MM.1S (cell line): Measurements from ENCODE around the gene OLFM2.
"Not testable (repeated sequence)": the region's sequence is repeated elsewhere in the genome, so short reads cannot be mapped to it uniquely, and the experiment has no call there.

ENCODE experiments used
- CTCF ChIP-seq: fragments of 300-600 bp; sonication (generic); IDR thresholded peaks from 2 replicates; pipeline ENCODE4 v1.5.1; 2016; ENCODE audit warnings: antibody characterized with exemption, low read length, mixed read lengths
- EZH2 ChIP-seq: fragments of 300-600 bp; sonication (generic); optimal IDR thresholded peaks from 2 replicates; pipeline ENCODE3; 2017; ENCODE audit warnings: low read depth, mild to moderate bottlenecking, antibody characterized with exemption, low read length, mixed read lengths
- EZH2phosphoT487 ChIP-seq: fragments of 300-600 bp; sonication (generic); IDR thresholded peaks from 2 replicates; pipeline ENCODE4 v1.6.1; 2018; ENCODE audit warnings: antibody characterized with exemption, low read length

- TF ChIP-seq EZH2, CTCF, EZH2phosphoT487: not testable (repeated sequence)
Measured at GRCh38 chr19:9820034-9820433, 116.3 kb downstream of the OLFM2 start.
